GM23338 (cell line): ENCODE measurements around the gene DPH5. TPM values are rescaled to one million over a fixed set of nuclear protein-coding genes. Genes with fewer than 3 reads are reported as not detected.
"Not testable (repeated sequence)": the region's sequence is repeated elsewhere in the genome, so short reads cannot be mapped to it uniquely, and the experiment has no call there.

Source experiments
- ATAC-seq: fragments of 200-7000 bp; cut with Tn5 transposase; 3 replicates; pipeline ENCODE4 v1.9.1; 2020
- DNase-seq: peaks from one replicate; pipeline ENCODE4 v3.0.0-alpha.2; 2015; ENCODE audit warnings: low spot score
- H2AFZ ChIP-seq: fragments of 200-600 bp; sonication (generic); 2 replicates; pipeline ENCODE4 v1.8.0; 2016; ENCODE audit warnings: antibody characterized with exemption, mild to moderate bottlenecking, moderate library complexity
- H3F3A ChIP-seq: fragments of 200-600 bp; sonication (generic); replicated peaks from 2 replicates; pipeline ENCODE4 v1.8.0; 2017; ENCODE audit warnings: antibody characterized with exemption, mixed run types, low read depth
- H3K27ac ChIP-seq: fragments of 200-600 bp; sonication (generic); 2 replicates; pipeline ENCODE4 v1.6.1; 2016; ENCODE audit warnings: low read depth
- H3K27me3 ChIP-seq: fragments of 200-600 bp; sonication (generic); 2 replicates; pipeline ENCODE4 v1.8.0; 2016; ENCODE audit warnings: mild to moderate bottlenecking, mixed run types, moderate library complexity; ENCODE audit not compliant: insufficient read depth
- H3K36me3 ChIP-seq: fragments of 200-600 bp; sonication (generic); 2 replicates; pipeline ENCODE4 v1.8.0; 2016; ENCODE audit warnings: mild to moderate bottlenecking; ENCODE audit not compliant: insufficient read depth
- H3K4me1 ChIP-seq: fragments of 200-600 bp; sonication (generic); 2 replicates; pipeline ENCODE4 v1.8.0; 2016; ENCODE audit warnings: mild to moderate bottlenecking, moderate library complexity; ENCODE audit not compliant: insufficient read depth
- H3K4me2 ChIP-seq: fragments of 200-600 bp; sonication (generic); 2 replicates; pipeline ENCODE4 v1.7.1; 2017; ENCODE audit warnings: mixed run types
- H3K4me3 ChIP-seq: fragments of 200-600 bp; sonication (generic); 2 replicates; pipeline ENCODE4 v1.6.1; 2016; ENCODE audit warnings: mixed run types
- H3K79me2 ChIP-seq: fragments of 200-600 bp; sonication (generic); replicated peaks from 2 replicates; pipeline ENCODE4 v1.8.0; 2017; ENCODE audit warnings: mild to moderate bottlenecking; ENCODE audit not compliant: insufficient read depth
- H3K9me2 ChIP-seq: fragments of 200-600 bp; sonication (generic); 2 replicates; pipeline ENCODE4 v1.8.0; 2017; ENCODE audit not compliant: insufficient read depth
- H4K20me1 ChIP-seq: fragments of 200-600 bp; sonication (generic); replicated peaks from 2 replicates; pipeline ENCODE4 v1.8.0; 2017; ENCODE audit warnings: mild to moderate bottlenecking; ENCODE audit not compliant: insufficient read depth
- H3K27ac Mint-ChIP-seq: 2 replicates; pipeline ENCODE4 v1.8.0; 2020; ENCODE audit warnings: inconsistent platforms, mild to moderate bottlenecking, moderate library complexity, mixed read lengths
- H3K27me3 Mint-ChIP-seq: 3 replicates; pipeline ENCODE4 v1.8.0; 2022; ENCODE audit warnings: low read depth, mild to moderate bottlenecking, moderate library complexity, mixed read lengths, inconsistent platforms; ENCODE audit not compliant: insufficient read depth, poor library complexity
- H3K36me3 Mint-ChIP-seq: 3 replicates; pipeline ENCODE4 v1.8.0; 2021; ENCODE audit warnings: low read depth, mild to moderate bottlenecking, inconsistent platforms, moderate library complexity, mixed read lengths
- H3K4me1 Mint-ChIP-seq: 3 replicates; pipeline ENCODE4 v1.8.0; 2020; ENCODE audit warnings: mild to moderate bottlenecking, inconsistent platforms, mixed read lengths
- H3K4me3 Mint-ChIP-seq: 3 replicates; pipeline ENCODE4 v1.8.0; 2021; ENCODE audit warnings: moderate library complexity, mild to moderate bottlenecking, inconsistent platforms, mixed read lengths
- H3K9me3 Mint-ChIP-seq: 3 replicates; pipeline ENCODE4 v1.8.0; 2020; ENCODE audit warnings: moderate library complexity, mild to moderate bottlenecking, inconsistent platforms, mixed read lengths
- NANOG ChIP-seq: IDR thresholded peaks from 2 replicates; pipeline ENCODE4 v1.6.1; 2016; ENCODE audit warnings: antibody characterized with exemption, borderline replicate concordance
- polyA plus RNA-seq: library from polyadenylated mRNA; unstranded; fragments of >200 nt; fragmentation: Nextera tagmentation; extraction: Ambion mirVana; gene quantifications from 2 replicates; pipeline ENCODE4 v1.2.1, GENCODE V29; 2016
- total RNA-seq: library from RNA; depleted of rRNA; stranded (reverse); fragments of >200 nt; shearing (Covaris generic); gene quantifications from 2 replicates; pipeline ENCODE4 v1.2.3, GENCODE V29; 2014

The DPH5 gene
- total and polyA plus RNA-seq, 2 experiments from 2014 or later = 50.6 to 53.5 TPM

- peak; percentile 84 for DNase-seq
- peak overlapping the region; percentile 41 for H3K4me3 ChIP-seq
- peaks cover 40% of the 10 kb centered on the region for H3K79me2 ChIP-seq
- not testable (repeated sequence) for H3K27me3 Mint-ChIP-seq, H4K20me1 ChIP-seq, H3F3A ChIP-seq, H3K36me3 ChIP-seq, H2AFZ ChIP-seq, H3K27me3 ChIP-seq, H3K9me2 ChIP-seq
- H3K4me2 ChIP-seq = peak overlapping the region; percentile 72
- ATAC-seq = peak; percentile 85
- Mint-ChIP-seq H3K4me1 (peaks cover 55% of the 10 kb centered on the region), H3K4me3 (peak overlapping the region; percentile 28; the same call in 1 of the 3 replicates), H3K36me3 (peaks cover 68% of the 10 kb centered on the region), H3K27ac (peak overlapping the region; percentile 73), H3K9me3 (peaks cover 23% of the 10 kb centered on the region; the same call in 2 of the 3 replicates)
- peak overlapping the region; percentile 75 for H3K27ac ChIP-seq
- TF ChIP-seq NANOG = 0 out of 2 replicates have a peak, but pooled peaks have one; percentile 2
- H3K4me1 ChIP-seq = peaks cover 54% of the 10 kb centered on the region
These were observed 75.9 kb downstream of the DPH5 start for GRCh38 chr1:100949515-100950158.

GRCh38 chr1:100948721-100949405, 76.7 kb downstream of the DPH5 start:
- not testable (repeated sequence) for H3K9me2 ChIP-seq, H3K36me3 ChIP-seq, H4K20me1 ChIP-seq, H3K4me3 Mint-ChIP-seq, H3F3A ChIP-seq, H2AFZ ChIP-seq, ATAC-seq, H3K27me3 Mint-ChIP-seq, H3K27me3 ChIP-seq, DNase-seq
- peaks cover 23% of the 10 kb centered on the region; the same call in 2 of the 3 replicates for H3K9me3 Mint-ChIP-seq
- H3K4me1 ChIP-seq = peaks cover 46% of the 10 kb centered on the region
- H3K4me1 Mint-ChIP-seq = peaks cover 52% of the 10 kb centered on the region
- peaks cover 40% of the 10 kb centered on the region for H3K79me2 ChIP-seq
- H3K4me2 ChIP-seq = peak overlapping the region; percentile 72
- H3K27ac Mint-ChIP-seq = peak overlapping the region; percentile 66; the same call in 1 of the 2 replicates
- H3K4me3 ChIP-seq = peak overlapping the region; percentile 41; the same call in 1 of the 2 replicates
- H3K36me3 Mint-ChIP-seq = peaks cover 70% of the 10 kb centered on the region
- H3K27ac ChIP-seq = peak overlapping the region; percentile 75

DNA sequence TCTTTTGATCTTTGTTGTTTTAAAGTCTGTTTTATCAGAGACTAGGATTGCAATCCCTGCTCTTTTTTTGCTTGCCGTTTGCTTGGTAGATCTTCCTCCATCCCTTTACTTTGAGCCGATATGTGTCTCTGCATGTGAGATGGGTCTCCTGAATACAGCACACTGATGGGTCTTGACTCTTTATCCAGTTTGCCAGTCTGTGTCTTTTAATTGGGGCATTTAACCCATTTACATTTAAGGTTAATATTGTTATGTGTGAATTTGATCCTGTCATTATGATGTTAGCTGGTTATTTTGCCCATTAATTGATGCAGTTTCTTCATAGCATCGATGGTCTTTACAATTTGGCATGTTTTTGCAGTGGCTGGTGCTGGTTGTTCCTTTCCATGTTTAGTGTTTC, 77.8 kb downstream of the DPH5 start:
- H3K27ac Mint-ChIP-seq, H3K9me2 ChIP-seq, H4K20me1 ChIP-seq, H3K4me3 Mint-ChIP-seq, DNase-seq, H3K27me3 Mint-ChIP-seq, H3K4me2 ChIP-seq, H3K4me3 ChIP-seq, H3F3A ChIP-seq, H3K27me3 ChIP-seq, H3K36me3 ChIP-seq, H3K27ac ChIP-seq, H2AFZ ChIP-seq, ATAC-seq: not testable (repeated sequence)
- peaks cover 23% of the 10 kb centered on the region; the same call in 2 of the 3 replicates for H3K9me3 Mint-ChIP-seq
- peaks cover 47% of the 10 kb centered on the region for H3K79me2 ChIP-seq
- H3K4me1 ChIP-seq = peaks cover 36% of the 10 kb centered on the region
- peaks cover 42% of the 10 kb centered on the region for H3K4me1 Mint-ChIP-seq
- H3K36me3 Mint-ChIP-seq = peaks cover 73% of the 10 kb centered on the region

- Mint-ChIP-seq H3K4me1 (peaks cover 29% of the 10 kb centered on the region), H3K9me3 (peaks cover 23% of the 10 kb centered on the region; the same call in 2 of the 3 replicates), H3K36me3 (peaks cover 67% of the 10 kb centered on the region)
- Histone ChIP-seq H3K79me2 (peaks cover 47% of the 10 kb centered on the region), H3K4me1 (peaks cover 25% of the 10 kb centered on the region)
- not testable (repeated sequence) for H3K27me3 Mint-ChIP-seq, ATAC-seq, H3K4me3 ChIP-seq, H4K20me1 ChIP-seq, H3K27me3 ChIP-seq, H3K4me2 ChIP-seq, H3K9me2 ChIP-seq, H3F3A ChIP-seq, DNase-seq, H3K4me3 Mint-ChIP-seq, H3K36me3 ChIP-seq, H2AFZ ChIP-seq, H3K27ac Mint-ChIP-seq, H3K27ac ChIP-seq
These were observed 79.5 kb downstream of the DPH5 start for GRCh38 chr1:100946064-100946463.
